H9 (cell line): ENCODE measurements around the gene RPL35. TPM values are rescaled to one million over a fixed set of nuclear protein-coding genes. Genes with fewer than 3 reads are reported as not detected.

Experiments used
- DNase-seq: peaks from one replicate; pipeline ENCODE4 v3.0.0-alpha.2; 2017
- H2AFZ ChIP-seq: one replicate; pipeline ENCODE4 v1.6.1; 2013; ENCODE audit warnings: mild to moderate bottlenecking, low read length, control low read depth, moderate library complexity
- H2AK5ac ChIP-seq: 2 replicates; pipeline ENCODE4 v1.6.1; 2013; ENCODE audit warnings: low read length, control low read depth, mixed read lengths; ENCODE audit not compliant: insufficient read length
- H2BK120ac ChIP-seq: one replicate; pipeline ENCODE4 v1.6.1; 2013; ENCODE audit warnings: low read depth, mild to moderate bottlenecking, low read length, control low read depth, inconsistent platforms; ENCODE audit not compliant: poor library complexity, severe bottlenecking
- H2BK12ac ChIP-seq: 2 replicates; pipeline ENCODE4 v1.6.1; 2013; ENCODE audit warnings: low read length, control low read depth, mixed read lengths, low read depth; ENCODE audit not compliant: insufficient read length
- H2BK15ac ChIP-seq: 2 replicates; pipeline ENCODE4 v1.6.1; 2013; ENCODE audit warnings: low read depth, low read length, control low read depth
- H2BK20ac ChIP-seq: one replicate; pipeline ENCODE4 v1.6.1; 2013; ENCODE audit warnings: low read depth, mild to moderate bottlenecking, low read length, control low read depth, inconsistent platforms; ENCODE audit not compliant: poor library complexity, severe bottlenecking
- H2BK5ac ChIP-seq: 2 replicates; pipeline ENCODE4 v1.6.1; 2013; ENCODE audit warnings: low read length, control low read depth, mixed read lengths; ENCODE audit not compliant: insufficient read length
- H3K14ac ChIP-seq: 2 replicates; pipeline ENCODE4 v1.6.1; 2013; ENCODE audit warnings: low read length, control low read depth; ENCODE audit not compliant: insufficient read depth
- H3K18ac ChIP-seq: 2 replicates; pipeline ENCODE4 v1.6.1; 2013; ENCODE audit warnings: low read depth, mild to moderate bottlenecking, mixed read lengths, low read length, control low read depth; ENCODE audit not compliant: insufficient read length
- H3K23ac ChIP-seq: 2 replicates; pipeline ENCODE4 v1.6.1; 2013; ENCODE audit warnings: low read length, control low read depth, mixed read lengths, low read depth; ENCODE audit not compliant: insufficient read length
- H3K23me2 ChIP-seq: 2 replicates; pipeline ENCODE4 v1.6.1; 2013; ENCODE audit warnings: low read depth, mild to moderate bottlenecking, mixed read lengths, low read length, control low read depth; ENCODE audit not compliant: insufficient read length, poor library complexity, severe bottlenecking
- H3K27ac ChIP-seq: 2 replicates; pipeline ENCODE4 v1.5.1; 2013; ENCODE audit warnings: low read length, control low read depth, mixed read lengths, low read depth; ENCODE audit not compliant: insufficient read length
- H3K27me3 ChIP-seq: 2 replicates; pipeline ENCODE4 v1.6.1; 2013; ENCODE audit warnings: low read length, control low read depth, inconsistent platforms; ENCODE audit not compliant: insufficient read depth
- H3K4ac ChIP-seq: 2 replicates; pipeline ENCODE4 v1.6.1; 2013; ENCODE audit warnings: low read depth, mild to moderate bottlenecking, control low read depth, inconsistent platforms, low read length, moderate library complexity
- H3K4me1 ChIP-seq: 2 replicates; pipeline ENCODE4 v1.6.1; 2013; ENCODE audit warnings: low read length, control low read depth, inconsistent platforms; ENCODE audit not compliant: insufficient read depth
- H3K4me2 ChIP-seq: 2 replicates; pipeline ENCODE4 v1.6.1; 2013; ENCODE audit warnings: low read length, control low read depth, mixed read lengths; ENCODE audit not compliant: insufficient read length, insufficient read depth
- H3K56ac ChIP-seq: 2 replicates; pipeline ENCODE4 v1.6.1; 2013; ENCODE audit warnings: low read depth, mild to moderate bottlenecking, mixed read lengths, low read length, control low read depth; ENCODE audit not compliant: insufficient read length
- H3K79me1 ChIP-seq: 2 replicates; pipeline ENCODE4 v1.6.1; 2013; ENCODE audit warnings: low read depth, mild to moderate bottlenecking, moderate library complexity, low read length, control low read depth, inconsistent platforms; ENCODE audit not compliant: insufficient read depth, poor library complexity, severe bottlenecking
- H3K79me2 ChIP-seq: 2 replicates; pipeline ENCODE4 v1.6.1; 2013; ENCODE audit warnings: low read length, control low read depth, inconsistent platforms; ENCODE audit not compliant: insufficient read depth
- H3K9ac ChIP-seq: 2 replicates; pipeline ENCODE4 v1.6.1; 2013; ENCODE audit warnings: low read length, control low read depth, mixed read lengths; ENCODE audit not compliant: insufficient read length; ENCODE audit errors: extremely low read depth
- H3K9me3 ChIP-seq: one replicate; pipeline ENCODE4 v1.6.1; 2013; ENCODE audit warnings: low read depth, low read length, inconsistent platforms; ENCODE audit not compliant: control insufficient read depth
- H3T11ph ChIP-seq: one replicate; pipeline ENCODE4 v1.6.1; 2013; ENCODE audit warnings: mild to moderate bottlenecking, low read length, control low read depth, inconsistent platforms
- H4K20me1 ChIP-seq: one replicate; pipeline ENCODE4 v1.6.1; 2013; ENCODE audit not compliant: control insufficient read depth, insufficient read length, insufficient read depth
- H4K5ac ChIP-seq: 2 replicates; pipeline ENCODE4 v1.6.1; 2013; ENCODE audit warnings: low read depth, mild to moderate bottlenecking, mixed read lengths, low read length, control low read depth; ENCODE audit not compliant: insufficient read length
- H4K8ac ChIP-seq: replicated peaks from 2 replicates; pipeline ENCODE4 v1.6.1; 2013; ENCODE audit warnings: low read length, control low read depth, mixed read lengths, low read depth; ENCODE audit not compliant: insufficient read length
- H4K91ac ChIP-seq: 2 replicates; pipeline ENCODE4 v1.6.1; 2013; ENCODE audit warnings: low read depth, mild to moderate bottlenecking, moderate library complexity, mixed read lengths, low read length, control low read depth; ENCODE audit not compliant: insufficient read length
- H3K27ac Mint-ChIP-seq, 3 experiments: 2 replicates in 2 of 3; 3 replicates in 1 of 3; pipeline ENCODE4 v1.8.0; 2020 to 2021; ENCODE audit warnings: mixed read lengths in 3 of 3, mild to moderate bottlenecking in 1 of 3, moderate library complexity in 1 of 3
- H3K27me3 Mint-ChIP-seq: 2 replicates; pipeline ENCODE4 v1.8.0; 2021; ENCODE audit warnings: low read depth, mild to moderate bottlenecking, moderate library complexity, mixed read lengths
- H3K36me3 Mint-ChIP-seq, 3 experiments: 2 replicates in 2 of 3; 3 replicates in 1 of 3; pipeline ENCODE4 v1.8.0; 2020 to 2021; ENCODE audit warnings: low read depth in 3 of 3, mixed read lengths in 3 of 3; ENCODE audit not compliant: insufficient read depth in 1 of 3
- H3K4me1 Mint-ChIP-seq, 2 experiments: 2 replicates each; pipeline ENCODE4 v1.8.0; 2020; ENCODE audit warnings: mixed read lengths in 2 of 2
- H3K4me3 Mint-ChIP-seq, 2 experiments: 2 replicates in 1 of 2; 3 replicates in 1 of 2; pipeline ENCODE4 v1.8.0; 2020 to 2021; ENCODE audit warnings: mild to moderate bottlenecking in 2 of 2, mixed read lengths in 2 of 2, moderate library complexity in 1 of 2
- H3K9me3 Mint-ChIP-seq, 2 experiments: 2 replicates in 1 of 2; 3 replicates in 1 of 2; pipeline ENCODE4 v1.8.0; 2020; ENCODE audit warnings: mild to moderate bottlenecking in 2 of 2, mixed read lengths in 2 of 2, moderate library complexity in 1 of 2
- WGBS: extraction: QIAGEN DNeasy Blood & Tissue Kit; methylation state at CpG from one replicate; pipeline ENCODE4 v1.1.7; 2013; ENCODE audit warnings: missing lambda C conversion rate, low lambda C conversion rate, mixed read lengths; ENCODE audit not compliant: insufficient read length; ENCODE audit errors: extremely low coverage; 5-methylcytosine and 5-hydroxymethylcytosine counted together
- total RNA-seq: library from RNA; stranded (reverse); gene quantifications from 2 replicates; pipeline ENCODE4 v1.2.1, GENCODE V29; 2021
- TF ChIP-seq, protein P1 (sequence below): fragments of 200-600 bp; sonication (generic); conservative IDR thresholded peaks from 3 replicates; pipeline ENCODE4 v1.8.0; 2021; ENCODE audit warnings: antibody characterized with exemption, mild to moderate bottlenecking

The RPL35 gene
- total RNA-seq, 1 experiment from 2014 or later: 1,840 TPM

DNA sequence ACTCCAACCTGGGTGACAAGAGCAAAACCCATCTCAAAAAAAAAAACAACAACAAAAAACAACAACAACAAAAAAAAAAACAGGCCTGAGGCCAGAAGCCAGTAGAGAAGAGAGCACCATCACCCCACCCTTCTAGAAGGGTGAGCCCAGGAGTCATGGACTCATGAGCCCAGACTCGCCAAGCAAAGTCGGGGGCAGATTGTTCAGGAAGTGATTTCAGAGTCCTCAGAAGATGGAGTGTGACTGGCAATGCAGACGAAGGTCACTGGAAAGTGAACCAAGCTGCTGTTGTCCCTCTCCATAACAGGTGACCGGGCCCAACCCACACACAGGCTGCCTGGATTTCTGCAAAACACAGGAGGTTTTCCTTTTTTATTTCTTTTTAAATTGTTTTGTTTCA lies 17.5 kb downstream of the RPL35 start:
- Histone ChIP-seq H4K91ac (no peak overlapping the region), H3K4me2 (no peak overlapping the region), H3K14ac (no peak overlapping the region), H4K5ac (no peak overlapping the region), H2BK120ac (no peak overlapping the region), H2AFZ (no peak overlapping the region), H3K18ac (no peak overlapping the region), H4K20me1 (no peaks in the 10 kb centered on the region), H3K9me3 (no peaks in the 10 kb centered on the region), H2AK5ac (no peak overlapping the region), H2BK12ac (no peak overlapping the region), H2BK15ac (no peak overlapping the region), H3K23ac (no peak overlapping the region), H3K4ac (no peak overlapping the region), H3K79me1 (no peaks in the 10 kb centered on the region), H3K27me3 (no peaks in the 10 kb centered on the region), H3K4me1 (no peaks in the 10 kb centered on the region), H3T11ph (no peak overlapping the region), H3K9ac (no peak overlapping the region), H3K79me2 (no peaks in the 10 kb centered on the region), H3K56ac (no peak overlapping the region), H3K23me2 (no peaks in the 10 kb centered on the region), H2BK5ac (no peak overlapping the region), H2BK20ac (no peak overlapping the region), H3K27ac (no peak overlapping the region), H4K8ac (no peak overlapping the region)
- no peak for DNase-seq
- WGBS: no CpG with 5 or more reads among the region's 4 CpGs
- Mint-ChIP-seq H3K4me1 (peaks cover 0 to 15% of the 10 kb centered on the region in 2 experiments; a peak in 2 of 4 replicates), H3K27me3 (no peaks in the 10 kb centered on the region), H3K4me3 (no peak overlapping the region), H3K27ac (peak overlapping the region in 1 of 3 experiments; percentile 37; a peak in 2 of 7 replicates), H3K36me3 (no peaks in the 10 kb centered on the region; a peak in 1 of 7 replicates), H3K9me3 (no peaks in the 10 kb centered on the region)
- TF ChIP-seq, protein P1, sequence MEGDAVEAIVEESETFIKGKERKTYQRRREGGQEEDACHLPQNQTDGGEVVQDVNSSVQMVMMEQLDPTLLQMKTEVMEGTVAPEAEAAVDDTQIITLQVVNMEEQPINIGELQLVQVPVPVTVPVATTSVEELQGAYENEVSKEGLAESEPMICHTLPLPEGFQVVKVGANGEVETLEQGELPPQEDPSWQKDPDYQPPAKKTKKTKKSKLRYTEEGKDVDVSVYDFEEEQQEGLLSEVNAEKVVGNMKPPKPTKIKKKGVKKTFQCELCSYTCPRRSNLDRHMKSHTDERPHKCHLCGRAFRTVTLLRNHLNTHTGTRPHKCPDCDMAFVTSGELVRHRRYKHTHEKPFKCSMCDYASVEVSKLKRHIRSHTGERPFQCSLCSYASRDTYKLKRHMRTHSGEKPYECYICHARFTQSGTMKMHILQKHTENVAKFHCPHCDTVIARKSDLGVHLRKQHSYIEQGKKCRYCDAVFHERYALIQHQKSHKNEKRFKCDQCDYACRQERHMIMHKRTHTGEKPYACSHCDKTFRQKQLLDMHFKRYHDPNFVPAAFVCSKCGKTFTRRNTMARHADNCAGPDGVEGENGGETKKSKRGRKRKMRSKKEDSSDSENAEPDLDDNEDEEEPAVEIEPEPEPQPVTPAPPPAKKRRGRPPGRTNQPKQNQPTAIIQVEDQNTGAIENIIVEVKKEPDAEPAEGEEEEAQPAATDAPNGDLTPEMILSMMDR: no peak
